WTC11 (cell line): ENCODE results near the gene NTRK3. TPM values are rescaled to one million over a fixed set of nuclear protein-coding genes. Genes with fewer than 3 reads are reported as not detected.

Experiments
- ATAC-seq: fragments of 200-7000 bp; cut with Tn5 transposase; 2 replicates; pipeline ENCODE4 v1.10.0; 2021; ENCODE audit warnings: mild to moderate bottlenecking, moderate library complexity
- CTCF ChIA-PET: fragments of 300-600 bp; sonication (Branson Sonifier 250); formaldehyde crosslinking; loops from one replicate; lab custom pipeline; 2021; ENCODE audit warnings: antibody characterized with exemption; lab: Charles Lee
- POLR2A ChIA-PET: fragments of 350-600 bp; sonication (Branson Sonifier 250); formaldehyde crosslinking; loops from one replicate; lab custom pipeline; 2021; ENCODE audit warnings: antibody characterized with exemption; lab: Charles Lee
- DNase-seq: peaks from one replicate; pipeline ENCODE4 v3.0.0; 2021; ENCODE audit warnings: low spot score
- H3K27ac Mint-ChIP-seq: 2 replicates; pipeline ENCODE4 v1.8.0; 2021; ENCODE audit warnings: mixed read lengths
- H3K27me3 Mint-ChIP-seq: 2 replicates; pipeline ENCODE4 v1.8.0; 2021; ENCODE audit warnings: low read depth, mild to moderate bottlenecking, moderate library complexity, mixed read lengths
- H3K36me3 Mint-ChIP-seq: 2 replicates; pipeline ENCODE4 v1.8.0; 2021; ENCODE audit warnings: mixed read lengths
- H3K4me1 Mint-ChIP-seq: 2 replicates; pipeline ENCODE4 v1.8.0; 2022; ENCODE audit warnings: mixed read lengths
- H3K4me3 Mint-ChIP-seq: 2 replicates; pipeline ENCODE4 v1.8.0; 2021; ENCODE audit warnings: mild to moderate bottlenecking, moderate library complexity, mixed read lengths
- H3K9me3 Mint-ChIP-seq: 2 replicates; pipeline ENCODE4 v1.8.0; 2021; ENCODE audit warnings: mixed read lengths
- AR ChIP-seq: fragments of 250-450 bp; sonication (Bioruptor Pico); IDR thresholded peaks from 2 replicates; pipeline ENCODE4 v1.9.0; 2021; ENCODE audit warnings: mild to moderate bottlenecking
- ARID4B ChIP-seq: sonication (generic); formaldehyde crosslinking; IDR thresholded peaks from 2 replicates; pipeline ENCODE4 v1.8.0; 2023; ENCODE audit warnings: missing genetic modification reagents, mild to moderate bottlenecking, borderline replicate concordance
- ATF6 ChIP-seq: sonication (generic); formaldehyde crosslinking; IDR thresholded peaks from 2 replicates; pipeline ENCODE4 v1.8.1; 2023; ENCODE audit warnings: mild to moderate bottlenecking, missing genetic modification reagents
- FOXJ3 ChIP-seq: sonication (generic); formaldehyde crosslinking; IDR thresholded peaks from 2 replicates; pipeline ENCODE4 v1.9.0; 2021; ENCODE audit warnings: missing genetic modification reagents, mild to moderate bottlenecking, borderline replicate concordance
- FOXK1 ChIP-seq: sonication (generic); formaldehyde crosslinking; IDR thresholded peaks from 2 replicates; pipeline ENCODE4 v1.8.0; 2022; ENCODE audit warnings: mild to moderate bottlenecking, moderate library complexity, missing genetic modification reagents
- GRHL2 ChIP-seq: fragments of 250-450 bp; sonication (Bioruptor Pico); IDR thresholded peaks from 2 replicates; pipeline ENCODE4 v1.8.0; 2022; ENCODE audit warnings: mild to moderate bottlenecking, moderate library complexity; ENCODE audit not compliant: insufficient replicate concordance, severe bottlenecking
- GTF2I ChIP-seq: fragments of 250-450 bp; sonication (Bioruptor Pico); conservative IDR thresholded peaks from 2 replicates; pipeline ENCODE4 v1.4.0; 2021; ENCODE audit warnings: mild to moderate bottlenecking
- HMGA2 ChIP-seq: fragments of 250-450 bp; sonication (Bioruptor Pico); IDR thresholded peaks from 2 replicates; pipeline ENCODE4 v1.4.0; 2021; ENCODE audit warnings: mild to moderate bottlenecking, moderate library complexity
- JUN ChIP-seq: sonication (generic); formaldehyde crosslinking; IDR thresholded peaks from 2 replicates; pipeline ENCODE4 v1.8.0; 2023; ENCODE audit warnings: mild to moderate bottlenecking, missing genetic modification reagents
- KAT7 ChIP-seq: sonication (generic); formaldehyde crosslinking; IDR thresholded peaks from 2 replicates; pipeline ENCODE4 v1.8.1; 2023; ENCODE audit warnings: missing genetic modification reagents, mild to moderate bottlenecking, borderline replicate concordance
- MXD4 ChIP-seq: fragments of 250-450 bp; sonication (Bioruptor Pico); IDR thresholded peaks from 2 replicates; pipeline ENCODE4 v1.8.0; 2021; ENCODE audit warnings: mild to moderate bottlenecking, moderate library complexity, borderline replicate concordance
- NR1H2 ChIP-seq: sonication (generic); formaldehyde crosslinking; IDR thresholded peaks from 2 replicates; pipeline ENCODE4 v1.9.0; 2021; ENCODE audit warnings: mild to moderate bottlenecking, moderate library complexity, missing genetic modification reagents
- RELA ChIP-seq: sonication (generic); formaldehyde crosslinking; IDR thresholded peaks from 2 replicates; pipeline ENCODE4 v1.8.1; 2022; ENCODE audit warnings: missing genetic modification reagents, mild to moderate bottlenecking, borderline replicate concordance
- SMAD3 ChIP-seq: sonication (generic); formaldehyde crosslinking; IDR thresholded peaks from 2 replicates; pipeline ENCODE4 v1.8.0; 2022; ENCODE audit warnings: missing genetic modification reagents, mild to moderate bottlenecking, borderline replicate concordance
- ZNF263 ChIP-seq: sonication (generic); formaldehyde crosslinking; IDR thresholded peaks from 2 replicates; pipeline ENCODE4 v1.8.1; 2022; ENCODE audit warnings: low read depth, mild to moderate bottlenecking, moderate library complexity, missing genetic modification reagents
- ZNF396 ChIP-seq: fragments of 250-450 bp; sonication (Bioruptor Pico); IDR thresholded peaks from 2 replicates; pipeline ENCODE4 v1.8.0; 2021; ENCODE audit warnings: mild to moderate bottlenecking, moderate library complexity, borderline replicate concordance
- ZNF416 ChIP-seq: fragments of 250-450 bp; sonication (Bioruptor Pico); IDR thresholded peaks from 2 replicates; pipeline ENCODE4 v1.9.0; 2021; ENCODE audit warnings: mild to moderate bottlenecking, inconsistent platforms
- ZNF423 ChIP-seq: fragments of 250-450 bp; sonication (Bioruptor Pico); IDR thresholded peaks from 2 replicates; pipeline ENCODE4 v2.1.2; 2022; ENCODE audit warnings: mild to moderate bottlenecking, moderate library complexity
- ZSCAN18 ChIP-seq: fragments of 250-450 bp; sonication (Bioruptor Pico); IDR thresholded peaks from 2 replicates; pipeline ENCODE4 v2.1.2; 2022; ENCODE audit warnings: mild to moderate bottlenecking, moderate library complexity
- total RNA-seq: library from RNA; stranded (reverse); gene quantifications from 3 replicates; pipeline ENCODE4 v1.2.3, GENCODE V29; 2021

NTRK3 gene
- total RNA-seq, 1 experiment from 2014 or later = 12.3 TPM

- no peak for TF ChIP-seq AR (CRISPR knock-in tag)
- TF ChIP-seq, all 79 proteins: peak for 0
Observed at GRCh38 chr15:87910301-87910700, 346.2 kb downstream of the NTRK3 start (continued).

- Mint-ChIP-seq H3K27me3 (no peaks in the 10 kb centered on the region), H3K4me1 (no peaks in the 10 kb centered on the region), H3K36me3 (no peaks in the 10 kb centered on the region), H3K9me3 (peaks cover 6% of the 10 kb centered on the region), H3K27ac (no peak overlapping the region), H3K4me3 (no peak overlapping the region)
- CTCF ChIA-PET = no interaction called here
- TF ChIP-seq MXD4 = no peak
- TF ChIP-seq ZNF396 (CRISPR knock-in tag) = no peak
- TF ChIP-seq SMAD3 (CRISPR knock-in tag) = no peak
- no peak for TF ChIP-seq GRHL2 (CRISPR knock-in tag)
- no peak for TF ChIP-seq FOXJ3 (CRISPR knock-in tag)
- TF ChIP-seq ZNF263 (CRISPR knock-in tag) = no peak
- no peak for TF ChIP-seq RELA (CRISPR knock-in tag)
- no peak for TF ChIP-seq ZNF423 (CRISPR knock-in tag)
- TF ChIP-seq JUN (CRISPR knock-in tag) = no peak
- TF ChIP-seq KAT7 = no peak
- TF ChIP-seq HMGA2 (CRISPR knock-in tag) = no peak
- TF ChIP-seq FOXK1 (CRISPR knock-in tag) = no peak
- TF ChIP-seq GTF2I (CRISPR knock-in tag) = no peak
- TF ChIP-seq ARID4B (CRISPR knock-in tag) = no peak
- no peak for TF ChIP-seq ZNF416 (CRISPR knock-in tag)
- no peak for TF ChIP-seq ATF6 (CRISPR knock-in tag)
- TF ChIP-seq ZSCAN18 (CRISPR knock-in tag) = no peak
- TF ChIP-seq NR1H2 (CRISPR knock-in tag) = no peak
- ATAC-seq (no peak), DNase-seq (no peak)
- POLR2A ChIA-PET = no interaction called here
Observed at GRCh38 chr15:87907676-87908446, 348.7 kb downstream of the NTRK3 start.
